ENCODE measurements around the gene CNBP. TPM values are rescaled to one million over a fixed set of nuclear protein-coding genes. Genes with fewer than 3 reads are reported as not detected.
A peak's percentile ranks its signal among the peaks of the same experiment; 100 is the strongest.
"Not testable (repeated sequence)": the region's sequence is repeated elsewhere in the genome, so short reads cannot be mapped to it uniquely, and the experiment has no call there.

Gene CNBP
- total RNA-seq, 1 experiment from 2014 or later = 438 TPM

GRCh38 chr3:129187857-129188256, 4.2 kb upstream of the CNBP start:
- no peak for DNase-seq (ENCODE audit: low spot score)
- peaks cover 8% of the 10 kb centered on the region for H3K4me1 ChIP-seq (ENCODE audit: insufficient read depth, low read length, poor library complexity, severe bottlenecking)
- no peak overlapping the region for H3K4me3 ChIP-seq (ENCODE audit: low read depth, low read length, poor library complexity, severe bottlenecking)
- BruUV-seq (replicated peaks) = no TSS peak
- no peaks in the 10 kb centered on the region for H3K9me3 ChIP-seq (ENCODE audit: low read depth, low read length, poor library complexity, severe bottlenecking)
- no peaks in the 10 kb centered on the region for H3K36me3 ChIP-seq (ENCODE audit: insufficient read depth, low read length, poor library complexity, severe bottlenecking)
- H3K27ac ChIP-seq (ENCODE audit: low read depth, low read length, poor library complexity, severe bottlenecking) = no peak overlapping the region
- POLR2A ChIA-PET (ENCODE audit: low non-redundant PET) = interaction anchor here (1.0 kb wide), 1 partner anchor 18 kb away, joined by 3 read pairs; no protein-coding TSS in a partner anchor
- intact Hi-C loops (cut with micrococcal nuclease; ENCODE audit: unreplicated experiment) = no loop called here
- TF ChIP-seq, protein P1, sequence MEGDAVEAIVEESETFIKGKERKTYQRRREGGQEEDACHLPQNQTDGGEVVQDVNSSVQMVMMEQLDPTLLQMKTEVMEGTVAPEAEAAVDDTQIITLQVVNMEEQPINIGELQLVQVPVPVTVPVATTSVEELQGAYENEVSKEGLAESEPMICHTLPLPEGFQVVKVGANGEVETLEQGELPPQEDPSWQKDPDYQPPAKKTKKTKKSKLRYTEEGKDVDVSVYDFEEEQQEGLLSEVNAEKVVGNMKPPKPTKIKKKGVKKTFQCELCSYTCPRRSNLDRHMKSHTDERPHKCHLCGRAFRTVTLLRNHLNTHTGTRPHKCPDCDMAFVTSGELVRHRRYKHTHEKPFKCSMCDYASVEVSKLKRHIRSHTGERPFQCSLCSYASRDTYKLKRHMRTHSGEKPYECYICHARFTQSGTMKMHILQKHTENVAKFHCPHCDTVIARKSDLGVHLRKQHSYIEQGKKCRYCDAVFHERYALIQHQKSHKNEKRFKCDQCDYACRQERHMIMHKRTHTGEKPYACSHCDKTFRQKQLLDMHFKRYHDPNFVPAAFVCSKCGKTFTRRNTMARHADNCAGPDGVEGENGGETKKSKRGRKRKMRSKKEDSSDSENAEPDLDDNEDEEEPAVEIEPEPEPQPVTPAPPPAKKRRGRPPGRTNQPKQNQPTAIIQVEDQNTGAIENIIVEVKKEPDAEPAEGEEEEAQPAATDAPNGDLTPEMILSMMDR (conservative IDR thresholded peaks at IDR 0.05; ENCODE audit: low read depth, low read length) = no peak
- TF ChIP-seq EZH2 (IDR thresholded peaks at IDR 0.05; ENCODE audit: borderline replicate concordance, low read depth, low read length, poor library complexity, severe bottlenecking) = no peak
- no peaks in the 10 kb centered on the region for H3K27me3 ChIP-seq (replicated peaks; ENCODE audit: insufficient read depth, low read depth, low read length, poor library complexity)
- CTCF ChIA-PET = no interaction called here

GRCh38 chr3:129185783-129186182, 2.1 kb upstream of the CNBP start:
- H3K9me3 ChIP-seq (ENCODE audit: low read depth, low read length, poor library complexity, severe bottlenecking) = no peaks in the 10 kb centered on the region
- H3K36me3 ChIP-seq (ENCODE audit: insufficient read depth, low read length, poor library complexity, severe bottlenecking) = no peaks in the 10 kb centered on the region
- BruUV-seq (replicated peaks) = no TSS peak
- CTCF ChIA-PET = no interaction called here
- H3K4me1 ChIP-seq (ENCODE audit: insufficient read depth, low read length, poor library complexity, severe bottlenecking) = peaks cover 16% of the 10 kb centered on the region
- DNase-seq (ENCODE audit: low spot score) = no peak
- intact Hi-C loops (cut with micrococcal nuclease; ENCODE audit: unreplicated experiment) = no loop called here
- POLR2A ChIA-PET (ENCODE audit: low non-redundant PET) = no interaction called here
- no peaks in the 10 kb centered on the region for H3K27me3 ChIP-seq (replicated peaks; ENCODE audit: insufficient read depth, low read depth, low read length, poor library complexity)
- H3K27ac ChIP-seq (ENCODE audit: low read depth, low read length, poor library complexity, severe bottlenecking) = peak overlapping the region; percentile 11
- TF ChIP-seq, protein P1 (conservative IDR thresholded peaks at IDR 0.05; ENCODE audit: low read depth, low read length) = no peak
- no peak for TF ChIP-seq EZH2 (IDR thresholded peaks at IDR 0.05; ENCODE audit: borderline replicate concordance, low read depth, low read length, poor library complexity, severe bottlenecking)
- no peak overlapping the region for H3K4me3 ChIP-seq (ENCODE audit: low read depth, low read length, poor library complexity, severe bottlenecking)

DNA sequence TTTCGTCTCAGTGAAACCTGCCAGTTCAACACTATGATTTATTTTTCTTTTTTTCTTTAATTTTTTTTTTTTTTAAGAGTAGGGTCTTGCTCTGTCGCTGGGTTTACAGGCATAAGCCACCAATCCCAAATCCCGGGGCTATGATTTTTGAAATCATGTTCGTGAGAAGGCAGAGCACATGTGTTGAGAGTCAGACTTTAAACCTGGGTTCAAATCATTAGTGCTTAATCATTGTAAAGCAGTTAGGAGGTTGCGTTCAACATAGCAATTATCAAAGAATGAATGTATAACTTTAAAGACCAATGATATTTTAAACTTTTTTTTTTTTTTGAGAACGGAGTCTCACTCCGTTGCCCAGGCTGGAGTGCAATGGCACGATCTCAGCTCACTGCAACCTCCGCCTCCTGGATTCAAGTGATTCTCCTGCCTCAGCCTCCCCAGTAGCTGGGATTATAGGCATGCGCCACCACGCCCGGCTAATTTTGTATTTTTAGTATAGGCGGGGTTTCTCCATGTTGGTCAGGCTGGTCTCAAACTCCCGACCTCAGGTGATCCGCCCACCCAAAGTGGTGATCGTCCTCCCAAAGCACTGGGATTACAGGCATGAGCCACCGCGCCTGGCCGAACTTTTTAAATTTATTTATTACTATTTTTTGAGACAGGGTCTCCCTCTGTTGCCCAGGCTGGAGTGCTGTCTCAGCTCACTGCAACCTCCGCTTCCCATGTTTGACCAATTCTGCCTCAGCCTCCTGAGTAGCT, 1.3 kb upstream of the CNBP start:
- BruUV-seq (replicated peaks); H3K9me3 ChIP-seq (ENCODE audit: low read depth, low read length, poor library complexity, severe bottlenecking); DNase-seq (ENCODE audit: low spot score); POLR2A ChIA-PET (ENCODE audit: low non-redundant PET); H3K27me3 ChIP-seq (replicated peaks; ENCODE audit: insufficient read depth, low read depth, low read length, poor library complexity); H3K36me3 ChIP-seq (ENCODE audit: insufficient read depth, low read length, poor library complexity, severe bottlenecking); CTCF ChIA-PET: not testable (repeated sequence)
- intact Hi-C loops (cut with micrococcal nuclease; ENCODE audit: unreplicated experiment) = loop anchor here (5.0 kb wide), 1 partner anchor 62 kb away; the partner anchor contains the start of gene COPG1
- H3K4me3 ChIP-seq (ENCODE audit: low read depth, low read length, poor library complexity, severe bottlenecking) = peak overlapping the region; percentile 64
- H3K4me1 ChIP-seq (ENCODE audit: insufficient read depth, low read length, poor library complexity, severe bottlenecking) = peaks cover 24% of the 10 kb centered on the region
- peak overlapping the region; percentile 98 for H3K27ac ChIP-seq (ENCODE audit: low read depth, low read length, poor library complexity, severe bottlenecking)

GRCh38 chr3:129184396-129184657, 631 bp upstream of the CNBP start:
- intact Hi-C loops (cut with micrococcal nuclease; ENCODE audit: unreplicated experiment) = loop anchor here (5.0 kb wide), 1 partner anchor 63 kb away; the partner anchor contains the start of gene COPG1
- no peaks in the 10 kb centered on the region for H3K27me3 ChIP-seq (replicated peaks; ENCODE audit: insufficient read depth, low read depth, low read length, poor library complexity)
- POLR2A ChIA-PET (ENCODE audit: low non-redundant PET) = no interaction called here
- TF ChIP-seq, protein P1 (conservative IDR thresholded peaks at IDR 0.05; ENCODE audit: low read depth, low read length) = no peak
- no peak for TF ChIP-seq EZH2 (IDR thresholded peaks at IDR 0.05; ENCODE audit: borderline replicate concordance, low read depth, low read length, poor library complexity, severe bottlenecking)
- peak; percentile 49 for DNase-seq (ENCODE audit: low spot score)
- CTCF ChIA-PET = no interaction called here
- BruUV-seq (replicated peaks) = TSS peak; percentile 87
- no peaks in the 10 kb centered on the region for H3K9me3 ChIP-seq (ENCODE audit: low read depth, low read length, poor library complexity, severe bottlenecking)
- peaks cover 2% of the 10 kb centered on the region for H3K36me3 ChIP-seq (ENCODE audit: insufficient read depth, low read length, poor library complexity, severe bottlenecking)
- H3K4me3 ChIP-seq (ENCODE audit: low read depth, low read length, poor library complexity, severe bottlenecking) = peak overlapping the region; percentile 64
- peaks cover 30% of the 10 kb centered on the region for H3K4me1 ChIP-seq (ENCODE audit: insufficient read depth, low read length, poor library complexity, severe bottlenecking)
- peak overlapping the region; percentile 98 for H3K27ac ChIP-seq (ENCODE audit: low read depth, low read length, poor library complexity, severe bottlenecking)

All from A673 (cell line).